Tibial artery (tissue), 4 donors: Measurements from ENCODE around the gene FTSJ3.

Source experiments
- DNase-seq, 2 donors: peaks; one replicate each; pipeline ENCODE4 v3.0.0-alpha.2; 2019
- H3K27ac ChIP-seq, 2 donors: fragments of 200-600 bp; sonication (generic) in 1 of 2; 1 replicate in 1 of 2; 2 replicates in 1 of 2; pipeline ENCODE4 v1.5.1; 2018 to 2019; ENCODE audit warnings: mild to moderate bottlenecking in 1 of 2
- H3K27me3 ChIP-seq, 2 donors: fragments of 200-600 bp; sonication (generic) in 1 of 2; one replicate each; pipeline versions ENCODE4 v1.5.1 to v1.6.0; 2016 to 2019
- H3K36me3 ChIP-seq, 3 donors: fragments of 200-600 bp; sonication (generic) in 2 of 3; one replicate each; pipeline ENCODE4 v1.5.1; 2016 to 2019; ENCODE audit warnings: mild to moderate bottlenecking in 2 of 3
- H3K4me1 ChIP-seq, 4 donors: fragments of 200-600 bp; sonication (generic) in 2 of 4; 1 replicate in 3 of 4; 2 replicates in 1 of 4; pipeline ENCODE4 v1.5.1; 2016 to 2019
- H3K4me3 ChIP-seq, 2 donors: fragments of 200-600 bp; sonication (generic) in 1 of 2; 1 replicate in 1 of 2; 2 replicates in 1 of 2; pipeline ENCODE4 v1.5.1; 2018 to 2019; ENCODE audit warnings: mild to moderate bottlenecking in 2 of 2
- H3K9me3 ChIP-seq, 3 donors: fragments of 200-600 bp; sonication (generic) in 1 of 3; one replicate each; pipeline ENCODE4 v1.5.1; 2016 to 2019
- CTCF ChIP-seq, 2 experiments: fragments of 200-600 bp in 1 of 2; fragments of 450-650 bp in 1 of 2; IDR thresholded peaks; one replicate each; pipeline ENCODE4 v1.5.1; 2017 to 2019; ENCODE audit warnings: antibody characterized with exemption in 2 of 2, mild to moderate bottlenecking in 1 of 2, moderate library complexity in 1 of 2
- intact Hi-C: fragments of 100-400 bp; cut with DNase I; formaldehyde crosslinking; loops from one replicate; pipeline ENCODE4 v1.15.0; 2023; ENCODE audit warnings: low total_unique reads

Gene FTSJ3

GRCh38 chr17:63783522-63783921, 43.9 kb downstream of the FTSJ3 start:
- H3K27ac ChIP-seq = no peak overlapping the region

GRCh38 chr17:63780928-63781327, 46.5 kb downstream of the FTSJ3 start:
- H3K36me3 ChIP-seq = peaks cover 0 to 29% (median 26%) of the 10 kb centered on the region in 3 donors

More at GRCh38 chr17:63783522-63783921, 43.9 kb downstream of the FTSJ3 start:
- Histone ChIP-seq H3K4me3 (no peak overlapping the region), H3K36me3 (peaks cover 12 to 42% (median 31%) of the 10 kb centered on the region in 3 donors), H3K4me1 (peaks cover 0 to 33% (median 10%) of the 10 kb centered on the region in 4 donors), H3K27me3 (no peaks in the 10 kb centered on the region), H3K9me3 (no peaks in the 10 kb centered on the region)
- DNase-seq = no peak
- no peak for TF ChIP-seq CTCF (IDR thresholded peaks at IDR 0.05)
- intact Hi-C loops = no loop called here

GRCh38 chr17:63780507-63780906, 47.0 kb downstream of the FTSJ3 start:
- DNase-seq = no peak
- Histone ChIP-seq H3K36me3 (peaks cover 0 to 29% (median 26%) of the 10 kb centered on the region in 3 donors), H3K27ac (no peak overlapping the region), H3K4me3 (no peak overlapping the region), H3K9me3 (no peaks in the 10 kb centered on the region), H3K4me1 (peaks cover 0 to 62% (median 21%) of the 10 kb centered on the region in 4 donors), H3K27me3 (no peaks in the 10 kb centered on the region)
- TF ChIP-seq CTCF (IDR thresholded peaks at IDR 0.05) = no peak
- intact Hi-C loops = no loop called here

More at GRCh38 chr17:63780928-63781327, 46.5 kb downstream of the FTSJ3 start:
- TF ChIP-seq CTCF (IDR thresholded peaks at IDR 0.05) = no peak
- no peaks in the 10 kb centered on the region for H3K27me3 ChIP-seq
- H3K4me3 ChIP-seq = no peak overlapping the region
- intact Hi-C loops = no loop called here
- no peak overlapping the region for H3K27ac ChIP-seq
- DNase-seq = no peak
- no peaks in the 10 kb centered on the region for H3K9me3 ChIP-seq
- peaks cover 0 to 58% (median 17%) of the 10 kb centered on the region in 4 donors for H3K4me1 ChIP-seq

GRCh38 chr17:63775420-63775819, 52.0 kb downstream of the FTSJ3 start:
- Histone ChIP-seq H3K4me3 (peak overlapping the region; percentile 95 to 96), H3K27me3 (no peaks in the 10 kb centered on the region), H3K9me3 (no peaks in the 10 kb centered on the region), H3K36me3 (peaks cover 0 to 29% (median 20%) of the 10 kb centered on the region in 3 donors), H3K27ac (peak overlapping the region; percentile 93 to 97), H3K4me1 (peaks cover 0 to 70% (median 31%) of the 10 kb centered on the region in 4 donors)
- no peak for TF ChIP-seq CTCF (IDR thresholded peaks at IDR 0.05)
- intact Hi-C loops = no loop called here
- no peak for DNase-seq

GRCh38 chr17:63774969-63775265, 52.5 kb downstream of the FTSJ3 start:
- Histone ChIP-seq H3K36me3 (peaks cover 0 to 29% (median 19%) of the 10 kb centered on the region in 3 donors), H3K27me3 (no peaks in the 10 kb centered on the region), H3K9me3 (no peaks in the 10 kb centered on the region), H3K4me1 (peaks cover 0 to 67% (median 33%) of the 10 kb centered on the region in 4 donors), H3K4me3 (peak overlapping the region; percentile 95 to 96), H3K27ac (peak overlapping the region; percentile 93 to 97)
- TF ChIP-seq CTCF (IDR thresholded peaks at IDR 0.05) = no peak
- intact Hi-C loops = loop anchor here (5.0 kb wide), 1 partner anchor 62 kb away; no protein-coding TSS in a partner anchor
- no peak for DNase-seq
